Activated CD8-positive, alpha-beta T cell treated with anti-CD3 and anti-CD28 coated beads for 36 hours (primary cell): ENCODE results near the gene VN1R2. TPM values are rescaled to one million over a fixed set of nuclear protein-coding genes. Genes with fewer than 3 reads are reported as not detected.
"Not testable (repeated sequence)": the region's sequence is repeated elsewhere in the genome, so short reads cannot be mapped to it uniquely, and the experiment has no call there.

Experiments
- ATAC-seq: fragments of 200-7000 bp; cut with Tn5 transposase; one replicate; pipeline ENCODE4 v1.10.0; 2021; ENCODE audit warnings: mild to moderate bottlenecking, moderate library complexity
- CTCF ChIA-PET: fragments of 350-600 bp; sonication (Branson Sonifier 250); formaldehyde crosslinking; loops from one replicate; lab custom pipeline; 2021; ENCODE audit warnings: antibody characterized with exemption; lab: Charles Lee
- POLR2A ChIA-PET: fragments of 350-600 bp; sonication (Branson Sonifier 250); formaldehyde crosslinking; loops from one replicate; lab custom pipeline; 2021; ENCODE audit warnings: antibody characterized with exemption; lab: Charles Lee
- DNase-seq: peaks from one replicate; pipeline ENCODE4 v3.0.0-alpha.2; 2020
- H3K27ac Mint-ChIP-seq: one replicate; pipeline ENCODE4 v1.8.0; 2021; ENCODE audit warnings: mild to moderate bottlenecking, mixed read lengths
- H3K27me3 Mint-ChIP-seq: one replicate; pipeline ENCODE4 v1.8.0; 2021; ENCODE audit warnings: mixed read lengths
- H3K36me3 Mint-ChIP-seq: one replicate; pipeline ENCODE4 v1.8.0; 2021; ENCODE audit warnings: low read depth, mixed read lengths
- H3K4me1 Mint-ChIP-seq: one replicate; pipeline ENCODE4 v1.8.0; 2021; ENCODE audit warnings: low read depth, mixed read lengths
- H3K4me3 Mint-ChIP-seq: one replicate; pipeline ENCODE4 v1.8.0; 2021; ENCODE audit warnings: mild to moderate bottlenecking, moderate library complexity, mixed read lengths
- H3K9me3 Mint-ChIP-seq: one replicate; pipeline ENCODE4 v1.8.0; 2021; ENCODE audit warnings: mixed read lengths
- intact Hi-C: fragments of 100-400 bp; cut with micrococcal nuclease; formaldehyde crosslinking; loops from one replicate; pipeline ENCODE4 v1.10.0; 2022
- total RNA-seq, 2 experiments: library from RNA; stranded (reverse); gene quantifications; one replicate each; pipeline ENCODE4 v1.2.3, GENCODE V29; 2021
- TF ChIP-seq, protein P1 (sequence below): fragments of 200-600 bp; IDR thresholded peaks from one replicate; pipeline ENCODE4 v1.8.0; 2022; ENCODE audit warnings: antibody characterized with exemption, mild to moderate bottlenecking

VN1R2 gene, protein sequence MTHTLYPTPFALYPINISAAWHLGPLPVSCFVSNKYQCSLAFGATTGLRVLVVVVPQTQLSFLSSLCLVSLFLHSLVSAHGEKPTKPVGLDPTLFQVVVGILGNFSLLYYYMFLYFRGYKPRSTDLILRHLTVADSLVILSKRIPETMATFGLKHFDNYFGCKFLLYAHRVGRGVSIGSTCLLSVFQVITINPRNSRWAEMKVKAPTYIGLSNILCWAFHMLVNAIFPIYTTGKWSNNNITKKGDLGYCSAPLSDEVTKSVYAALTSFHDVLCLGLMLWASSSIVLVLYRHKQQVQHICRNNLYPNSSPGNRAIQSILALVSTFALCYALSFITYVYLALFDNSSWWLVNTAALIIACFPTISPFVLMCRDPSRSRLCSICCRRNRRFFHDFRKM
- not detected for total RNA-seq

DNA sequence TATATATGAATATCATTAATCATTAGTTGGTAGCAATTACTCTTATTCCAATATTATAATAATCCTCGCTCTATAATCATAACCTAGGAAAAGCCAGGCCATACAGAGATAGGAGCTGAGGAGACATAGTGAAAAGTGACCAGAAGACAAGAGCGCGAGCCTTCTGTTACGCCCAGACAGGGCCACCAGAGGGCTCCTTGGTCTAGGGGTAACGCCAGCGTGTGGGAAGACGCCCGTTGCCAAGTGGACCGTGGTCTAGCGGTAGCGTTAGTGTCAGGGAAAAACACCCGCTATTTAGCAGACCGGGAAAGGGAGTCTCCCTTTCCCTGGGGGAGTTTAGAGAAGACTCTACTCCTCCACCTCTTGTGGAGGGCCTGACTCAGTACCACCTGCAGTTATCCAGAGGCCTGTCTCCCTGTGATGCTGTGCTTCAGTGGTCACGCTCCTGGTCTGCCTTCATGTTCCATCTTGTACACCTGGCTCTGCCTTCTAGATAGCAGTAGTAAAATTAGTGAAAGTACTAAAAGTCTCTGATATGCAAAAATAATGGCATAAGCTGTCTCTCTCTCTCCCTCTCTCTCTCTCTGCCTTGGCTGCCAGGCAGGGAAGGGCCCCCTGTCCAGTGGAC, at the start of gene VN1R2:
VN1R2 (plus strand) TSS at position 578 of the 628 bp plus-strand sequence. CDS start 84 bp downstream, outside the sequence.
- H3K4me3 Mint-ChIP-seq, intact Hi-C loops, ATAC-seq, POLR2A ChIA-PET, H3K27me3 Mint-ChIP-seq, CTCF ChIA-PET, H3K27ac Mint-ChIP-seq: not testable (repeated sequence)
- H3K36me3 Mint-ChIP-seq = peaks cover 17% of the 10 kb centered on the region
- peak; percentile 9 for DNase-seq
- peaks cover 29% of the 10 kb centered on the region for H3K9me3 Mint-ChIP-seq
- H3K4me1 Mint-ChIP-seq = peaks cover 10% of the 10 kb centered on the region

DNA sequence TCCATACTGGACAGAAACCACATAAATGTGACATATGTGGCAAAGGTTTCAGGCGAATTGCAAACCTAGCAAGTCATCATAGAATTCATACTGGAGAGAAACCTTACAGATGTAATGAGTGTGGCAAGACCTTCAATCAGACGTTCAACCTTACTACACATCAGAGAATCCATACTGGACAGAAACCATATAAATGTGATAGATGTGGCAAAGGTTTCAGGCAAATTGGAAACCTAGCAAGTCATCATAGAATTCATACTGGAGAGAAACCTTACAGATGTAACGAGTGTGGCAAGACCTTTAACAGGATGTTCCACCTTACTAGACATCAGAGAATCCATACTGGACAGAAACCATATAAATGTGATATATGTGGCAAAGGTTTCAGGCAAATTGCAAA, 46.5 kb upstream of the VN1R2 start:
- Mint-ChIP-seq H3K9me3 (peaks cover 79% of the 10 kb centered on the region), H3K36me3 (peaks cover 72% of the 10 kb centered on the region)
- H3K4me1 Mint-ChIP-seq, H3K4me3 Mint-ChIP-seq, ATAC-seq, H3K27me3 Mint-ChIP-seq, DNase-seq, POLR2A ChIA-PET, intact Hi-C loops, H3K27ac Mint-ChIP-seq, CTCF ChIA-PET: not testable (repeated sequence)

DNA sequence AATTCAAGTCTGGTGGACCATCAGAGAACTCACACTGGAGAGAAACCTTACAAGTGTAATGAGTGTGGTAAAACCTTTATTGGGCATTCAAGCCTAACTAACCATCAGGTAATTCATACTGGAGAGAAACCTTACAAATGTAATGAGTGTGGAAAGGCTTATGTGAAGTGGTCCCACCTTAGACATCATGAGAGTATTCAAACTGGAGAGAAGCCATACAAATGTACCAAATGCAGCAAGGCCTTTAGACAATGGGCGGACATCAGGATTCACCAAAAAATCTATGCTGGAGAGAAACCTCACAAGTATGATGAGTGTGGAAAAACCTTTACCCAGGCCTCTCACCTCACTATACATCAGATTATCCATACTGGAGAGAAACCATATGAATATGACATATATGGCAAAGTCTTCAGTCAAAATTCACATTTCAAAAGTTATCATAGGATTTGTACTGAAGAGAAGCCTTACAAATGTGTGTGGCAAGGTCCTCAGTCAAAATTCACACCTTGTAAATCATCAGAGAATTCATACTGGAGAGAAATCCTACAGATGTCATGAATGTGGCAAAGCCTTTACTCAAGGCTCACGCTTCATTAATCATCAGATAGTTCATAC, 45.3 kb upstream of the VN1R2 start:
- Mint-ChIP-seq H3K27me3 (no peaks in the 10 kb centered on the region), H3K36me3 (peaks cover 61% of the 10 kb centered on the region), H3K27ac (no peak overlapping the region), H3K4me3 (no peak overlapping the region), H3K9me3 (peaks cover 71% of the 10 kb centered on the region), H3K4me1 (no peaks in the 10 kb centered on the region)
- DNase-seq (no peak), ATAC-seq (no peak)
- ChIA-PET CTCF (no interaction called here), POLR2A (no interaction called here)
- TF ChIP-seq, protein P1, sequence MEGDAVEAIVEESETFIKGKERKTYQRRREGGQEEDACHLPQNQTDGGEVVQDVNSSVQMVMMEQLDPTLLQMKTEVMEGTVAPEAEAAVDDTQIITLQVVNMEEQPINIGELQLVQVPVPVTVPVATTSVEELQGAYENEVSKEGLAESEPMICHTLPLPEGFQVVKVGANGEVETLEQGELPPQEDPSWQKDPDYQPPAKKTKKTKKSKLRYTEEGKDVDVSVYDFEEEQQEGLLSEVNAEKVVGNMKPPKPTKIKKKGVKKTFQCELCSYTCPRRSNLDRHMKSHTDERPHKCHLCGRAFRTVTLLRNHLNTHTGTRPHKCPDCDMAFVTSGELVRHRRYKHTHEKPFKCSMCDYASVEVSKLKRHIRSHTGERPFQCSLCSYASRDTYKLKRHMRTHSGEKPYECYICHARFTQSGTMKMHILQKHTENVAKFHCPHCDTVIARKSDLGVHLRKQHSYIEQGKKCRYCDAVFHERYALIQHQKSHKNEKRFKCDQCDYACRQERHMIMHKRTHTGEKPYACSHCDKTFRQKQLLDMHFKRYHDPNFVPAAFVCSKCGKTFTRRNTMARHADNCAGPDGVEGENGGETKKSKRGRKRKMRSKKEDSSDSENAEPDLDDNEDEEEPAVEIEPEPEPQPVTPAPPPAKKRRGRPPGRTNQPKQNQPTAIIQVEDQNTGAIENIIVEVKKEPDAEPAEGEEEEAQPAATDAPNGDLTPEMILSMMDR = no peak
- intact Hi-C loops = no loop called here

DNA sequence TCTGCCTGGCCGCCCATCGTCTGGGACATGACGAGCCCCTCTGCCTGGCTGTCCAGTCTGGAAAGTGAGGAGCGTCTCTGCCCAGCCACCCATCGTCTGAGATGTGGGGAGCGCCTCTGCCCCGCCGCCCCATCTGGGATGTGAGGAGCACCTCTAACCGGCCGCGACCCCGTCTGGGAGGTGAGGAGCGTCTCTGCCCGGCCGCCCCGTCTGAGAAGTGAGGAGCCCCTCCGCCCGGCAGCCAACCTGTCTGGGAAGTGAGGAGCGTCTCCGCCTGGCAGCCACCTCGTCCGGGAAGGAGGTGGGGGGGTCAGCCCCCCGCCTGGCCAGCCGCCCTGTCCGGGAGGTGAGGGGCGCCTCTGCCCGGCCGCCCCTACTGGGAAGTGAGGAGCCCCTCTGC, 35.4 kb upstream of the VN1R2 start:
- H3K4me3 Mint-ChIP-seq, DNase-seq, H3K27me3 Mint-ChIP-seq, POLR2A ChIA-PET, ATAC-seq, H3K27ac Mint-ChIP-seq, CTCF ChIA-PET, intact Hi-C loops, H3K4me1 Mint-ChIP-seq: not testable (repeated sequence)
- H3K9me3 Mint-ChIP-seq = peaks cover 47% of the 10 kb centered on the region
- H3K36me3 Mint-ChIP-seq = peaks cover 30% of the 10 kb centered on the region

DNA sequence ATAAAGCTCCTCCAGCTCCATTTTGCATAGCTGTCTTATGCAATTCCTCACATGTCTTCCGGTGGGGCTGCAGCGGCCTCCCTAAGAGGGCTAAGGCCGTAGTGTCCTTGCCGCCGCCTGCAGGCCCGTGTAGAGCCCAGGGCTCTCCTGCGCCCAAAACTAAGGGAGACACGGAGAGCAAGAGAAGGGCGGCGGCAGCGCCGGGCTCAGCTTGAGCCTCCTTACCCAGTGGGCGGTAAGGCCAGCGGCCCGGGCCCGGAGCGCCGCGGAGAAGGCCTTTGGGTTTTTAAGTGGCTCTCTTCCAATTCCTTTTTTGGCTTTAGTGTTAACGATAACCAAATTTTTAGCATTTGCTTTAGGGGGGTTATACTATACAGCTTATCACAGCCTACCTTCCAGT, 33.5 kb upstream of the VN1R2 start:
- Mint-ChIP-seq H3K9me3 (peaks cover 48% of the 10 kb centered on the region), H3K4me3 (no peak overlapping the region), H3K27ac (no peak overlapping the region), H3K4me1 (no peaks in the 10 kb centered on the region), H3K27me3 (no peaks in the 10 kb centered on the region), H3K36me3 (peaks cover 20% of the 10 kb centered on the region)
- TF ChIP-seq, protein P1 = no peak
- ATAC-seq (no peak), DNase-seq (no peak)
- CTCF ChIA-PET = no interaction called here
- intact Hi-C loops = no loop called here
- POLR2A ChIA-PET = no interaction called here

DNA sequence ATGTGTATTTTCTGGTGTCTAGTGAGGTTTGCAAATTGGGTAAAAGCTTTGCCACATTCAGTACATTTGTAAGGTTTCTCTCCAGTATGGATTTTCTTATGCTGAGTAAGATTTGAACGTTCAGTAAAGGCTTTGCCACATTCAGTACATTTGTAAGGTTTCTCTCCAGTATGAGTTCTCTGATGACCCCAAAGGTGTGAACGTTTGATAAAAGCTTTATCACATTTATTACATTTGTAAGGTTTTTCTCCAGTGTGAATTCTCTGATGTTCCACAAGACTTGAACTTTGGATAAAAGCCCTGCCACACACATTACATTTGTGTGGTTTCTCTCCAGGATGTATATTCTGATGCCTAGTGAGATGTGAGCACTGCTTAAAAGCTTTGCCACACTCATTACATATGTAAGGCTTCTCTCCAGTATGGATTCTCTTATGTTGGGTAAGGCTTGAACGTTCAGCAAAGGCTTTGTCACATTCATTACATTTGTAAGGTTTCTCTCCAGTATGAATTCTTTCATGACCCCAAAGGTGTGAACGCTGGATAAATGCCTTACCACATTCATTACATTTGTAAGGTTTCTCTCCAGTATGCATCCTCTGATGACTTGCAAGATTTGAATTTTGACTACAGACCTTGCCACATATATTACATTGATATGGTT, 20.8 kb upstream of the VN1R2 start:
- Mint-ChIP-seq H3K36me3 (peaks cover 55% of the 10 kb centered on the region), H3K4me3 (no peak overlapping the region), H3K27me3 (no peaks in the 10 kb centered on the region), H3K9me3 (peaks cover 64% of the 10 kb centered on the region), H3K27ac (no peak overlapping the region), H3K4me1 (no peaks in the 10 kb centered on the region)
- TF ChIP-seq, protein P1 = no peak
- intact Hi-C loops = no loop called here
- DNase-seq (no peak), ATAC-seq (no peak)
- ChIA-PET CTCF (no interaction called here), POLR2A (no interaction called here)
